Heart left ventricle (tissue), 13 donors: ENCODE results near the gene APOBEC4.
"Not testable (repeated sequence)": the region's sequence is repeated elsewhere in the genome, so short reads cannot be mapped to it uniquely, and the experiment has no call there.

ENCODE experiments used
- POLR2A ChIP-seq, 2 donors: fragments of 450-650 bp; IDR thresholded peaks; one replicate each; pipeline ENCODE4 v1.6.1; 2017; ENCODE audit warnings: antibody characterized with exemption in 2 of 2, mild to moderate bottlenecking in 2 of 2, moderate library complexity in 2 of 2
- TF ChIP-seq, protein P1 (sequence below), 12 donors: fragments of 200-600 bp; sonication (generic) in 4 of 12; IDR thresholded peaks; one replicate each; pipeline versions ENCODE4 v1.5.0 to v1.8.0; 2018 to 2022; ENCODE audit warnings: antibody characterized with exemption in 12 of 12, mild to moderate bottlenecking in 5 of 12
- donor health status: ischemic (EF 13 %, LVEDD 7.1; RV severe dilation, severe dysfunction).
- donor health status: DM: no; HTN: yes; CAD: no.
- donor health status: DM: no; HTN: no; CAD: no.
- donor health status: ischemic (EF 25% LVEDD 6.9; RV normal size, moderate dysfunction).
- donor health status: ischemic (EF 25% LVEDD 5.7; RV mildly dilated, moderate dysfunction).
- donor health status: ischemic (EF 35%, LVEDD 5.7; RV mildly dilated, moderate dysfunction).
- donor health status: nonischemic (EF 11% LVEDD 7.7; RV severe dilation, severe dysfunction).
- donor health status: DM: yes; HTN: yes; CAD: no.
- donor health status: PGD.
- donor health status: ischemic (EF 29% LVEDD 5.4; RV normal size, mild dysfunction).
- donor health status: nonischemic (EF 23%, LVEDD 6.1; RV moderate dilation, normal function).

DNA sequence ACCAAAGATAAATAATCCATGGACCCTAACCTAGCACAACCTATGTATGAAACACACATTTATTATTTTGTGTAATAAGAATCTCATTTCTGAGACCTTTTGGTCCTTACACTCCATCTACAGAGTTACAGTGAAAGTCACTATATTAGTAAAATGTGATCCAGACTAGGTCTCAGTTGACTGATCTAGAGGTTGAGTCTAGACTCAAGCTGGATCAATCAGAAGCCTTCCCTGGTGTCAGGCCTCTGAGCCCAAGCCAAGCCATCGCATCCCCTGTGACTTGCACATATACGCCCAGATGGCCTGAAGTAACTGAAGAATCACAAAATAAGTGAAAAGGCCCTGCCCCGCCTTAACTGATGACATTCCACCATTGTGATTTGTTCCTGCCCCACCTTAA, 40.1 kb downstream of the APOBEC4 start:
- TF ChIP-seq, protein P1, sequence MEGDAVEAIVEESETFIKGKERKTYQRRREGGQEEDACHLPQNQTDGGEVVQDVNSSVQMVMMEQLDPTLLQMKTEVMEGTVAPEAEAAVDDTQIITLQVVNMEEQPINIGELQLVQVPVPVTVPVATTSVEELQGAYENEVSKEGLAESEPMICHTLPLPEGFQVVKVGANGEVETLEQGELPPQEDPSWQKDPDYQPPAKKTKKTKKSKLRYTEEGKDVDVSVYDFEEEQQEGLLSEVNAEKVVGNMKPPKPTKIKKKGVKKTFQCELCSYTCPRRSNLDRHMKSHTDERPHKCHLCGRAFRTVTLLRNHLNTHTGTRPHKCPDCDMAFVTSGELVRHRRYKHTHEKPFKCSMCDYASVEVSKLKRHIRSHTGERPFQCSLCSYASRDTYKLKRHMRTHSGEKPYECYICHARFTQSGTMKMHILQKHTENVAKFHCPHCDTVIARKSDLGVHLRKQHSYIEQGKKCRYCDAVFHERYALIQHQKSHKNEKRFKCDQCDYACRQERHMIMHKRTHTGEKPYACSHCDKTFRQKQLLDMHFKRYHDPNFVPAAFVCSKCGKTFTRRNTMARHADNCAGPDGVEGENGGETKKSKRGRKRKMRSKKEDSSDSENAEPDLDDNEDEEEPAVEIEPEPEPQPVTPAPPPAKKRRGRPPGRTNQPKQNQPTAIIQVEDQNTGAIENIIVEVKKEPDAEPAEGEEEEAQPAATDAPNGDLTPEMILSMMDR (IDR thresholded peaks at IDR 0.05): not testable (repeated sequence)
- not testable (repeated sequence) for TF ChIP-seq POLR2A (IDR thresholded peaks at IDR 0.05)
